Fibroblast of villous mesenchyme (primary cell): ENCODE measurements around the gene PSMC4. TPM values are rescaled to one million over a fixed set of nuclear protein-coding genes. Genes with fewer than 3 reads are reported as not detected.

ENCODE experiments used
- DNase-seq: peaks from one replicate; pipeline ENCODE4 v3.0.0-alpha.2; 2010; ENCODE audit warnings: low read depth
- H3K4me3 ChIP-seq: 2 replicates; pipeline ENCODE4 v1.5.1; 2011; ENCODE audit warnings: low read depth, mild to moderate bottlenecking, low read length
- total RNA-seq: library from RNA; depleted of rRNA; stranded (reverse); fragments of >200 nt; gene quantifications from 2 replicates; pipeline ENCODE4 v1.2.3, GENCODE V29; 2012
- TF ChIP-seq, protein P1 (sequence below): IDR thresholded peaks from 2 replicates; pipeline ENCODE4 v1.5.1; 2012; ENCODE audit warnings: low read depth, mild to moderate bottlenecking, low read length; ENCODE audit not compliant: insufficient read depth

Gene PSMC4
- total RNA-seq, 1 donor: 106 TPM

DNA sequence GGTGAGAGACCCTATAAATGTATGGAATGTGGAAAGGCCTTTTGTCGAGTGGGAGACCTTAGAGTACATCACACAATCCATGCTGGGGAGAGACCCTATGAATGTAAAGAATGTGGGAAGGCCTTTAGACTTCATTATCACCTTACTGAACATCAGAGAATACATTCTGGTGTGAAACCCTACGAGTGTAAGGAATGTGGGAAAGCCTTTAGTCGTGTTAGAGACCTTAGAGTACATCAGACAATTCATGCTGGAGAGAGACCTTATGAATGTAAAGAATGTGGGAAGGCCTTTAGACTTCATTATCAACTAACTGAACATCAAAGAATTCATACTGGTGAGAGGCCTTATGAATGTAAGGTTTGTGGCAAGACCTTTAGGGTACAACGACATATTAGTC, 43.0 kb downstream of the PSMC4 start:
- no peak for DNase-seq
- TF ChIP-seq, protein P1, sequence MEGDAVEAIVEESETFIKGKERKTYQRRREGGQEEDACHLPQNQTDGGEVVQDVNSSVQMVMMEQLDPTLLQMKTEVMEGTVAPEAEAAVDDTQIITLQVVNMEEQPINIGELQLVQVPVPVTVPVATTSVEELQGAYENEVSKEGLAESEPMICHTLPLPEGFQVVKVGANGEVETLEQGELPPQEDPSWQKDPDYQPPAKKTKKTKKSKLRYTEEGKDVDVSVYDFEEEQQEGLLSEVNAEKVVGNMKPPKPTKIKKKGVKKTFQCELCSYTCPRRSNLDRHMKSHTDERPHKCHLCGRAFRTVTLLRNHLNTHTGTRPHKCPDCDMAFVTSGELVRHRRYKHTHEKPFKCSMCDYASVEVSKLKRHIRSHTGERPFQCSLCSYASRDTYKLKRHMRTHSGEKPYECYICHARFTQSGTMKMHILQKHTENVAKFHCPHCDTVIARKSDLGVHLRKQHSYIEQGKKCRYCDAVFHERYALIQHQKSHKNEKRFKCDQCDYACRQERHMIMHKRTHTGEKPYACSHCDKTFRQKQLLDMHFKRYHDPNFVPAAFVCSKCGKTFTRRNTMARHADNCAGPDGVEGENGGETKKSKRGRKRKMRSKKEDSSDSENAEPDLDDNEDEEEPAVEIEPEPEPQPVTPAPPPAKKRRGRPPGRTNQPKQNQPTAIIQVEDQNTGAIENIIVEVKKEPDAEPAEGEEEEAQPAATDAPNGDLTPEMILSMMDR: no peak
- H3K4me3 ChIP-seq: no peak overlapping the region

DNA sequence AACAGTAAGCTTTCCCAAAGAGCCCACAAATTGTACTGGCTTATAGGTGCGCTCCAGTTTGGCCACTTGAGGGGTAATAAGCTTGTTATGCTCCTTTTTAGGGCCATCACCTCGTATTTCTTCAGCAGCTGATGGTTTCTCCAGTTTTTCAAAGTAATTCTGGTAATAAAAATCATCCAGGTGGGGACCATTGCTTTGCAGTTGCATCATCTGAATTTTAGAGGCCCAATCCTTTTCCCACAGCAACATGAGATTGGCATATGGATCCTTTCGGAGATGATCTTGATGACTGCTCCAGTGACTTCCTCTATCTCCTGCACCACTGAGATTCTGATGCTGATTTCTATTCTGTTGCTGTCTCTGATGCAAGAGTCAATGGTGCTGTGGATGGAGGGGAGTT, 53.0 kb downstream of the PSMC4 start:
- H3K4me3 ChIP-seq: no peak overlapping the region
- TF ChIP-seq, protein P1: no peak
- DNase-seq: no peak

DNA sequence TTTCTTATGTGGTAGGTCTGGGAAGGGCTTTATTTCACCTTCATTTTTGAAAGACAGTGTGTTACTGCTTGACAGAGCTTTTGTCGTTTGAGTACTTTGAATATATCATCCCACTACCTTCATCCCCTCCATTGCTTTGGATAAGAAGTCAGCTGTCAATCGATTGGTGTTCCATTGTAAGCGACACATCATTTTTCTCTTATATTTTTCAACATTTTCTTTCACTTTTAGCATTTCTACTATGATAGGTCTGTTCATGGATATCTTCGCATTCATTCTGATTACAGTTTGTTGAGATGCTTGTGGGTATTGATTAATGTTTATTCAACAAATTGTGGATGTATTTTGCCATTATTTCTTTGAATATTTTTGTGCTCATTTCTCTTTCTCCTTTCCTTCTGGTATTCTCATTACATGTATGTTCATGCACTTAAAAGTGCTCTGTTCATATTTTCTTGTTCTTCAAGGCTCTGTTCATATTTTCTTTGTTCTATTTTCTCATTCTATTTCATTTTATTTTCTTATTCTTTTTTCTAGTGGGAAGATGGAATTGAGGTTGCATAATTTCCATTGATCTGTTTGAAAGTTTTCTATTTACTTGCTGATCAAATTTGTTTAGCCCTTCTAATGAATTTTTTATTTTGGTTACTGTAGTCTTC, 55.1 kb downstream of the PSMC4 start:
- DNase-seq: no peak
- H3K4me3 ChIP-seq: no peak overlapping the region
- TF ChIP-seq, protein P1: no peak

DNA sequence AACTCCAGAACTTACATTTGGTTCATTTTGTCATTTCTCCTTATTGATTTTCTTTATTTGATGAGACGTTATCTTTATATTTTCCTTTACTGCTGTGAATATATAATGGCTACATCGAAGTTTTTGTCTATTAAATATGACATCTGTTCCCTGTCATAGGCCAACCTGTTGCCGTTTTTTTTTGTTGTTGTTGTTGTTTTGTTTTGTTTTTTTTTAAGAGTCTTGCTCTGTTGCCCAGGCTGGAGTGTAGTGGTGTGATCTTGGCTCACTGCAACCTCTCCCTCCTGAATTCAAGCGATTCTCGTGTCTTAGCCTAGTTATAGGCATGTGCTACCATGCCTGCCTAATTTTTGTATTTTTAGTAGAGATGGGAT, 55.6 kb downstream of the PSMC4 start:
- H3K4me3 ChIP-seq: no peak overlapping the region
- TF ChIP-seq, protein P1: no peak
- no peak for DNase-seq

Other genes with a start within 250 kb of the PSMC4 start
- gene CLC, start 233.1 kb upstream of the PSMC4 start, total RNA-seq: not detected in 2 replicates
- not detected in 2 replicates for gene LEUTX, start 192.3 kb upstream of the PSMC4 start, total RNA-seq
- gene DYRK1B, start 137.0 kb upstream of the PSMC4 start, total RNA-seq: 9.7 and 10.4 TPM in 2 replicates
- gene FBL, start 124.8 kb upstream of the PSMC4 start, total RNA-seq: 83.3 and 114 TPM in 2 replicates
- under 0.01 TPM in 2 replicates for gene FCGBP, start 36.5 kb upstream of the PSMC4 start, total RNA-seq
- 3.9 and 8.2 TPM in 2 replicates for gene ZNF546, start 25.9 kb downstream of the PSMC4 start, total RNA-seq
- gene ZNF780B, start 85.1 kb downstream of the PSMC4 start, total RNA-seq: 12.9 and 13.4 TPM in 2 replicates
- gene ZNF780A, start 119.8 kb downstream of the PSMC4 start, total RNA-seq: 13.4 and 16.4 TPM in 2 replicates
- 8.6 and 12.6 TPM in 2 replicates for gene MAP3K10, start 220.3 kb downstream of the PSMC4 start, total RNA-seq
- not detected in 2 replicates for gene TTC9B, start 247.2 kb downstream of the PSMC4 start, total RNA-seq